SK-N-SH treated with all-trans-retinoic acid at 6 μM for 48 hours (cell line): Measurements from ENCODE around the gene FAM43B.

Source experiments
- ATAC-seq: fragments of 200-7000 bp; cut with Tn5 transposase; 3 replicates; pipeline ENCODE4 v1.9.1; 2020; ENCODE audit warnings: mild to moderate bottlenecking, moderate library complexity
- ARNTL ChIP-seq: fragments of 450-650 bp; formaldehyde crosslinking; IDR thresholded peaks from 2 replicates; pipeline ENCODE4 v1.5.0; 2020; ENCODE audit warnings: low read depth, mild to moderate bottlenecking, moderate library complexity, borderline replicate concordance
- BACH2 ChIP-seq: fragments of 250-450 bp; sonication (Bioruptor Pico); IDR thresholded peaks from 2 replicates; pipeline ENCODE4 v1.9.0; 2021; ENCODE audit warnings: mild to moderate bottlenecking, borderline replicate concordance
- CREB5 ChIP-seq: fragments of 250-450 bp; sonication (Bioruptor Pico); IDR thresholded peaks from 2 replicates; pipeline ENCODE4 v1.5.1; 2020; ENCODE audit warnings: low read depth, mild to moderate bottlenecking, moderate library complexity
- CSDC2 ChIP-seq: fragments of 250-450 bp; sonication (Bioruptor Pico); IDR thresholded peaks from 2 replicates; pipeline ENCODE4 v1.5.0; 2020; ENCODE audit warnings: mild to moderate bottlenecking, moderate library complexity
- CSRNP3 ChIP-seq: fragments of 250-450 bp; sonication (Bioruptor Pico); IDR thresholded peaks from 2 replicates; pipeline ENCODE4 v1.5.1; 2021; ENCODE audit warnings: mild to moderate bottlenecking, moderate library complexity
- ESRRG ChIP-seq: fragments of 250-450 bp; sonication (Bioruptor Pico); IDR thresholded peaks from 2 replicates; pipeline ENCODE4 v1.6.1; 2021; ENCODE audit warnings: mild to moderate bottlenecking
- GLIS3 ChIP-seq: fragments of 250-450 bp; sonication (Bioruptor Pico); IDR thresholded peaks from 2 replicates; pipeline ENCODE4 v1.5.0; 2020; ENCODE audit warnings: mild to moderate bottlenecking, moderate library complexity
- OSR1 ChIP-seq: fragments of 250-450 bp; sonication (Bioruptor Pico); IDR thresholded peaks from 2 replicates; pipeline ENCODE4 v1.8.0; 2022; ENCODE audit warnings: moderate library complexity, mild to moderate bottlenecking, inconsistent platforms
- PATZ1 ChIP-seq: fragments of 250-450 bp; sonication (Bioruptor Pico); IDR thresholded peaks from 2 replicates; pipeline ENCODE4 v1.8.0; 2020; ENCODE audit warnings: mild to moderate bottlenecking, moderate library complexity, borderline replicate concordance
- POU6F1 ChIP-seq: fragments of 250-450 bp; sonication (Bioruptor Pico); IDR thresholded peaks from 2 replicates; pipeline ENCODE4 v1.8.0; 2021; ENCODE audit warnings: low read depth, mild to moderate bottlenecking, moderate library complexity, borderline replicate concordance
- PPARA ChIP-seq: fragments of 250-450 bp; sonication (Bioruptor Pico); IDR thresholded peaks from 2 replicates; pipeline ENCODE4 v1.5.0; 2020; ENCODE audit warnings: mild to moderate bottlenecking, borderline replicate concordance
- RARB ChIP-seq: fragments of 250-450 bp; sonication (Bioruptor Pico); IDR thresholded peaks from 2 replicates; pipeline ENCODE4 v1.8.0; 2021; ENCODE audit warnings: mild to moderate bottlenecking, moderate library complexity
- SNAI2 ChIP-seq: fragments of 250-450 bp; sonication (Bioruptor Pico); IDR thresholded peaks from 2 replicates; pipeline ENCODE4 v1.5.0; 2020; ENCODE audit warnings: mild to moderate bottlenecking, moderate library complexity
- TCF4 ChIP-seq: fragments of 250-450 bp; sonication (Bioruptor Pico); IDR thresholded peaks from 2 replicates; pipeline ENCODE4 v1.8.0; 2021; ENCODE audit warnings: mild to moderate bottlenecking, moderate library complexity, borderline replicate concordance
- TOX ChIP-seq: fragments of 250-450 bp; sonication (Bioruptor Pico); IDR thresholded peaks from 2 replicates; pipeline ENCODE4 v1.8.0; 2021; ENCODE audit warnings: mild to moderate bottlenecking, moderate library complexity, borderline replicate concordance
- TSHZ2 ChIP-seq: fragments of 250-450 bp; sonication (Bioruptor Pico); IDR thresholded peaks from 2 replicates; pipeline ENCODE4 v1.5.0; 2020; ENCODE audit warnings: mild to moderate bottlenecking, moderate library complexity
- ZC3H10 ChIP-seq: fragments of 250-450 bp; sonication (Bioruptor Pico); IDR thresholded peaks from 2 replicates; pipeline ENCODE4 v1.5.1; 2021; ENCODE audit warnings: mild to moderate bottlenecking, moderate library complexity
- ZFP3 ChIP-seq: fragments of 250-450 bp; sonication (Bioruptor Pico); IDR thresholded peaks from 2 replicates; pipeline ENCODE4 v1.5.0; 2020; ENCODE audit warnings: mild to moderate bottlenecking, moderate library complexity
- ZFP30 ChIP-seq: fragments of 450-650 bp; formaldehyde crosslinking; IDR thresholded peaks from 2 replicates; pipeline ENCODE4 v1.5.0; 2022; ENCODE audit warnings: mild to moderate bottlenecking, moderate library complexity
- ZNF565 ChIP-seq: fragments of 450-650 bp; formaldehyde crosslinking; conservative IDR thresholded peaks from 2 replicates; pipeline ENCODE4 v1.5.0; 2020; ENCODE audit warnings: low read depth, mild to moderate bottlenecking, moderate library complexity
- ZNF70 ChIP-seq: fragments of 450-650 bp; formaldehyde crosslinking; IDR thresholded peaks from 2 replicates; pipeline ENCODE4 v1.5.0; 2020; ENCODE audit warnings: mild to moderate bottlenecking, moderate library complexity
- ZNF8 ChIP-seq: fragments of 450-650 bp; formaldehyde crosslinking; IDR thresholded peaks from 2 replicates; pipeline ENCODE4 v1.5.0; 2020; ENCODE audit warnings: mild to moderate bottlenecking, moderate library complexity

FAM43B gene

GRCh38 chr1:20597650-20598049 lies 45.3 kb downstream of the FAM43B start:
- no peak for ATAC-seq

GRCh38 chr1:20600156-20600555 lies 47.8 kb downstream of the FAM43B start:
- no peak for TF ChIP-seq ZFP3 (CRISPR knock-in tag)
- no peak for ATAC-seq

More at GRCh38 chr1:20597650-20598049, 45.3 kb downstream of the FAM43B start:
- no peak for TF ChIP-seq ARNTL (CRISPR knock-in tag)
- TF ChIP-seq ZNF8 = no peak
- TF ChIP-seq ZFP30 = no peak
- no peak for TF ChIP-seq ZNF565
- TF ChIP-seq ZNF70 (CRISPR knock-in tag) = no peak
- no peak for TF ChIP-seq SNAI2
- no peak for TF ChIP-seq PATZ1 (CRISPR knock-in tag)
- no peak for TF ChIP-seq ESRRG
- TF ChIP-seq CSRNP3 (CRISPR knock-in tag) = no peak
- no peak for TF ChIP-seq PPARA (CRISPR knock-in tag)
- no peak for TF ChIP-seq ZFP3 (CRISPR knock-in tag)
- TF ChIP-seq TCF4 (CRISPR knock-in tag) = no peak
- no peak for TF ChIP-seq TSHZ2 (CRISPR knock-in tag)
- no peak for TF ChIP-seq RARB (CRISPR knock-in tag)
- no peak for TF ChIP-seq TOX (CRISPR knock-in tag)
- no peak for TF ChIP-seq ZC3H10
- TF ChIP-seq BACH2 (CRISPR knock-in tag) = no peak

- no peak for ATAC-seq
- no peak for TF ChIP-seq CREB5
- no peak for TF ChIP-seq ARNTL (CRISPR knock-in tag)
- TF ChIP-seq ZNF8 = no peak
- no peak for TF ChIP-seq PATZ1 (CRISPR knock-in tag)
- TF ChIP-seq ZNF70 (CRISPR knock-in tag) = no peak
- no peak for TF ChIP-seq POU6F1 (CRISPR knock-in tag)
- TF ChIP-seq TOX (CRISPR knock-in tag) = no peak
- TF ChIP-seq ESRRG = no peak
- no peak for TF ChIP-seq ZFP3 (CRISPR knock-in tag)
- TF ChIP-seq PPARA (CRISPR knock-in tag) = no peak
- no peak for TF ChIP-seq SNAI2
- TF ChIP-seq OSR1 = no peak
- TF ChIP-seq CSRNP3 (CRISPR knock-in tag) = no peak
- TF ChIP-seq ZC3H10 = no peak
- TF ChIP-seq RARB (CRISPR knock-in tag) = no peak
- TF ChIP-seq GLIS3 = no peak
- TF ChIP-seq CSDC2 = no peak
These were observed 48.9 kb downstream of the FAM43B start for GRCh38 chr1:20601129-20601825.
